Muscle layer of duodenum (tissue), 2 donors: ENCODE data around the gene AKIRIN2.

ENCODE experiments used
- H3K27ac ChIP-seq: one replicate; pipeline ENCODE4 v1.7.0; 2013; ENCODE audit warnings: mild to moderate bottlenecking, low read length
- H3K27me3 ChIP-seq: one replicate; pipeline ENCODE4 v1.7.0; 2013; ENCODE audit warnings: low read depth, mild to moderate bottlenecking, control low read depth, low read length
- H3K36me3 ChIP-seq, 2 donors: one replicate each; pipeline ENCODE4 v1.7.0; 2013; ENCODE audit warnings: low read length in 2 of 2, control low read depth in 1 of 2, mild to moderate bottlenecking in 1 of 2; ENCODE audit not compliant: insufficient read depth in 2 of 2, control insufficient read depth in 1 of 2
- H3K4me1 ChIP-seq, 2 donors: one replicate each; pipeline ENCODE4 v1.7.0; 2013; ENCODE audit warnings: low read length in 2 of 2, mild to moderate bottlenecking in 2 of 2, control low read depth in 1 of 2, moderate library complexity in 1 of 2; ENCODE audit not compliant: insufficient read depth in 2 of 2, control insufficient read depth in 1 of 2
- H3K4me3 ChIP-seq, 2 donors: one replicate each; pipeline ENCODE4 v1.7.0; 2013; ENCODE audit warnings: low read length in 2 of 2, low read depth in 1 of 2, mild to moderate bottlenecking in 1 of 2
- H3K9me3 ChIP-seq, 2 donors: one replicate each; pipeline ENCODE4 v1.7.0; 2013; ENCODE audit warnings: low read length in 2 of 2, control low read depth in 1 of 2, mild to moderate bottlenecking in 1 of 2; ENCODE audit not compliant: control insufficient read depth in 1 of 2
- donor health status: healthy.

AKIRIN2 gene

DNA sequence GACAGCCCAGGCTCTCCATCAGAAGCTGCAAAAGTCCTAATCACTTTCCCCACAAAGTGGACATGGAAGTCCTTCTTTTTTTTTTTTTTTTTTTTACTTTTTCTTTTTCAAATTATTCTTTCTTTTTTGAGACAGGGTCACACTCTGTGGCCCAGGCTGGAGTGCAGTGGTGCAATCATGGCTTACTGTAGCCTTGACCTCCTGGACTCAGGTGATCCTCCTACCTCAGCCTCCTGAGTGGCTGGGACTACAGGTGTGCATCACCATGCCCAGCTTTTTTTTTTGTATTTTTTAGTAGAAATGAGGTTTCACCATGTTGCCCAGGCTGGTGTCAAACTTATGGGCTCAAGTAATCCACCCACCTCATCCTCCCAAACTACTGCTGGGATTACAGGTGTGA lies 29.0 kb upstream of the AKIRIN2 start:
- no peak overlapping the region for H3K27ac ChIP-seq
- no peaks in the 10 kb centered on the region for H3K36me3 ChIP-seq
- no peaks in the 10 kb centered on the region for H3K27me3 ChIP-seq
- H3K4me3 ChIP-seq, result no peak overlapping the region
- H3K4me1 ChIP-seq, result peaks cover 0 to 10% of the 10 kb centered on the region in 2 donors
- no peaks in the 10 kb centered on the region for H3K9me3 ChIP-seq

DNA sequence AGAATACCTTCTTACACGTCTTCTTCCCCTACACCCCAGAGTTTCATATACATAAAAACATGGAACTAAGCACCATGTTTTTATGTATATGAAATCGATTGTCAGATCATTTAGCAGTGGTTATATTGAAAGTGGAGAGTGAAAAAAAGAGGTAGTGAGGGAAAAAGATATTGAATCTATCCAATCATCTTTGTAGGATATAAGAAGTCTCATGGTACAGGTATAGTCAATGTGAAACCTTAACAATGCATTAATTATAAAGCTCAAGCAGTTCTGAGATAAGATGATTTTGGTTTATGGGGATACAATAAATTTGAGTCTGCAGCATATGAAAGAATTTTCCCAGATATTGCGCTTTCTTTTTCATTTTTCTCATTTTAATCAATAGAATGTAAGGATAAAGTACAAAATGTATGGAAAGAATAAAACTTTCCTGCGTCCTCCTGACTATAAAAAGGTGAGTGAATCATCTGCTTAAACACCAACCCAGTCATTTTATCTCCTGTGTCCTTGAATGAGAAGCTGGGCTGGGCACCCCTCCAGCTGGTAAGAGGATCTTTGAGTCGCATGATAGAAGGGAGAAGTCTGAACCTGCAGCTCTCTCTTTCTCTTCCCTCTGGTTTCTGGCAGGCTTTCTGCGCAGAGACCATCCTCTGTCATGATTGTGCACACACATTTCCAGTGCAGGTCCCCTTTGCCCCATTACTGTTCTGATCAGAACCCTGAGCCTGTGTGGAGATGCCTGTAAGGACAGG lies 28.1 kb upstream of the AKIRIN2 start:
- peaks cover 0 to 10% of the 10 kb centered on the region in 2 donors for H3K4me1 ChIP-seq
- H3K27me3 ChIP-seq, result no peaks in the 10 kb centered on the region
- no peaks in the 10 kb centered on the region for H3K9me3 ChIP-seq
- H3K27ac ChIP-seq, result no peak overlapping the region
- no peaks in the 10 kb centered on the region for H3K36me3 ChIP-seq
- H3K4me3 ChIP-seq, result no peak overlapping the region

DNA sequence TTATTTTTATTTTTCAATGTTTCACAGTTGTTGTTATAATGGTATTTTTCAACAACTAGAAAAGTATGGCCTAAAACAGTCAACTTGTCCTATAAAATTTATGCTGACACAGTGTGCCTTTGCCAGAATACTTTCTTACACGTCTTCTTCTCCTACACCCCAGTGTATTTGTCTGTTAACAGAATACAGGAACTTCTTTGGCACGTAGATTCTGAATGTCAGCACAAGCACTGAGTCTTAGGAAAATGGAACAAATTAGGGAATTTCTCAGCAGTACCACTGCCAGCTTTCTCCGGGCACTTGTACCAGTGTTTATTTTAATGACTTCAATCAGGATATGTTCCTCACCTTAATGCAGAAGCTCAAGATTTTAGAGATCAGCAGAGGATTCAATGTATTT lies 26.7 kb upstream of the AKIRIN2 start:
- Histone ChIP-seq H3K9me3 (no peaks in the 10 kb centered on the region), H3K27ac (no peak overlapping the region), H3K4me1 (peaks cover 0 to 10% of the 10 kb centered on the region in 2 donors), H3K4me3 (no peak overlapping the region), H3K27me3 (no peaks in the 10 kb centered on the region), H3K36me3 (no peaks in the 10 kb centered on the region)

DNA sequence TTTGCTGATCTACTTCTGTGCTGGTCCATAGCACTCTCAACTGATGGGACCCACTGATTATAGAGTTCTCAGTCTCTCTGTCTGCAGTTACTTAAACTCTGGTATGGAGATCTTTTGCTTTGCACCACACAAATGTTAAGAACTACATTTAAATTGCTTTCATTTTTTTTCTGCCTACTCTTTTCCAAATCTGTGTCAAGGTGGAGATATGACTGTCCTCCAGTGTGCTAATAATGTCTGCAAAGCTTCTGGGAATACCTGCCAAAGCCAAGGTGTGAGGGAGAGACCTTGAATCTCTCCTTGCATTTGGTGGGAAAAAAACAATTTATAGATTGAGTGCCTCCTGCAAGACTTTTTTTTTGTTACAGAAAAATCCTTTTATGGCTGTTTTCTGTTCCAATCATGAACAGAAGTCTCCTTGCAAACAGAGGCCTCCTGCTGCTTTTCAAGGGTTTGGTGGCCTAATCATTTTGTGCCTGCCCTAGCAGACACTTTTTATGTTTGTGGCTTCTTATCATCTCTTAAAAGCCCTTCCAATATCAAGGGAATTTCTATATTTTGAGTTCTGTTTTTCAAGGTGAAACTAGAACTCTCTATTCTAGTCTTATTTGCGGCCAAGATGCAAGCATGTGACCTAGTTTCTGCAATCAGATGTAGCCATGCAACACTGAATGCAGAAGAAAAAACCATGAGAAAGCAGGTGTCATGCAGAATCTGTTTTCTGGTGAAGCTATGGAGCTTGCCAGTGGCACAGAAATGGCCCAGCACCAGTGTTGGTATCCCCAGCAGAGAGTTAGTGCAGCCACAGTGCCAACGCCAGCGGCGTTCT lies 23.2 kb upstream of the AKIRIN2 start:
- H3K4me3 ChIP-seq, result no peak overlapping the region
- no peaks in the 10 kb centered on the region for H3K27me3 ChIP-seq
- no peak overlapping the region for H3K27ac ChIP-seq
- H3K4me1 ChIP-seq, result peaks cover 0 to 7% of the 10 kb centered on the region in 2 donors
- no peaks in the 10 kb centered on the region for H3K36me3 ChIP-seq
- H3K9me3 ChIP-seq, result no peaks in the 10 kb centered on the region

DNA sequence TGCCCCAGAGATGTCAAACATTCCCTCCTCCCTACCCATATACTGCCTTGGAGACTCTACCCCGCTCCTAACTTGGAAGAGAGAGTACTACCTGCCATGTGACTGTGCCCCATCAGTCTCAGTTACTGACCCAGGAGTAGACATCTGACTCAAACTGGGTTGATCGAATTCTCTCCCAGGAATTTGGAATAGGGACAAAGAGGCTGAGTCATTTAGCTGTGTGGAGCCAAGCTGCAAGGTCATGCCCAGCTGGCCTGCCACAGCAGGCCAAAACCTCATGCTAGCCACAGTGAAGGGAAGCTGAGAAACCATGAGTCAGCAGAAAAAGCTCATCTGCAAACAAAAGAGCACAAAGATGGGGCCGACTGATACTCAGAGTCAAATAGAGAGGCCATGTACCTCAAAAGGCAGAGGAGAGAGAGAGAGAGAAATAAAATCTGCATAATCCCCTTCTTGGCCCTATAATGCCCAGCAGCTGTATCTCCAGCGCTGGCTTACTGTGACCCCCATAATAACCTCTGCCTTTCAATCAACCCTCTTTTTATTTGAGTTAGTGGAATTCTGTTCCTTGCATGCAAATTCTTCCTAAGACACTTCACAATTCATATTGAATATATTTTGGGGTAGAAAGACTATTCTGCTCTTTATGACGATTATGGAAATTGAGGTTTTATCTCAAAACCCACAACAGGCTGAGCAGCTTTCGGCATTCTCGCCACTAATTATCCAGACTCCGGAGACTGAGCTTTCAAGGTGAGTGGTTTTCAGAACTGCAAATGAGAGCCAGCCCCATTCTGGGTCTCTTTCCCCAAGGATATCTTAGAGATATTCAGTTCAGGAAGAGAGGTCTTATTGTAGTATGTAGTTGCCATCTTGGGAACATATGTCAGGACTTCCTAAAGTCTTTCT lies 21.4 kb upstream of the AKIRIN2 start:
- Histone ChIP-seq H3K27ac (no peak overlapping the region), H3K9me3 (no peaks in the 10 kb centered on the region), H3K4me1 (peaks cover 0 to 7% of the 10 kb centered on the region in 2 donors), H3K36me3 (no peaks in the 10 kb centered on the region), H3K27me3 (no peaks in the 10 kb centered on the region), H3K4me3 (no peak overlapping the region)

DNA sequence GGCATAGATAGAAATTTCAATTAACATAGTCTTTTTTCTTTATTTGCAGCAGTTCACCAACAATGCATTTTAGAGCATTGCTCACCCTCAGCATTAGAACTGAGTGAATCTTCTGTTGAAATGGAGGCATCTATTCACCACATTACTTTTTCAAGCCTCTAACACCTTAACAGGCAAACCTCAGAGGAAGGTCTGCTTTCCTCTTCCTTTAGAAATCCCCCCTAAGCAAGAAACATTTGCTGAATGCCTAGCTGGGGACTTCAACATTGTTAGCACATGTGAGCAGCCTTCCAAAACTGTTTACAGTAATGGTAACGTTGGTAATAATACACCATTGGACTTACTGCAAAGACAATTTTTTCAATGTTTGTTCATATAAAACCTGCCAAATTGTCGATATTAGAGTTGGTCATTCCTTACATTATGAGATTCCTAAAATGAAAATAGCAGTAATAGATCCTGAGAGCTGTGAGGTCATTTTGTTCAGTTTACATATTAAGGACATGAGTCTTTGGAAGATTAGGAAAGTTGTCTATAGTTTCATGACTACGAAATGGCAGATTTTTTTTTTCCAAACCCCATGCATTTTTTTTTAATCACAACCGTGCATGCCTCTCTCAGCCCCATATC lies 20.6 kb upstream of the AKIRIN2 start:
- no peak overlapping the region for H3K27ac ChIP-seq
- peaks cover 0 to 7% of the 10 kb centered on the region in 2 donors for H3K4me1 ChIP-seq
- H3K9me3 ChIP-seq, result no peaks in the 10 kb centered on the region
- no peaks in the 10 kb centered on the region for H3K27me3 ChIP-seq
- no peak overlapping the region for H3K4me3 ChIP-seq
- no peaks in the 10 kb centered on the region for H3K36me3 ChIP-seq

DNA sequence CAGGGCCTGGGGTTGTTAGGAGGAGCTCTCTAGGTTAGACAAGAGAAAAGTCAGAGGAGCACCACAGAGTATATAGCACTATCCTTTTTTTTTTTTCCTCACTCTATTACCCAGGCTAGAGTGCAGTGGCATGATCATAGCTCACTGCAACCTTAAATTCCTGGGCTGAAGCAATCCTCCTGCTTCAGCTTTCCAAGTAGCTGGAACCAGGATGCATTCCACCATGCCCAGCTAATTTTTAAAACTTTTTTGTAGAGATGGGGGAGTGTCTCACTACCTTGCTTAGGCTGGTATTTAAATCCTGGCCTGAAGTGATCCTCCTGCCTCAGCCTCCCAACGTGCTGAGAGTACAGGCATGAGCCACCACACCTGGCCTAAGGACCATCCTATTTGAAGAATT lies 19.3 kb upstream of the AKIRIN2 start:
- H3K27ac ChIP-seq, result no peak overlapping the region
- H3K27me3 ChIP-seq, result no peaks in the 10 kb centered on the region
- H3K36me3 ChIP-seq, result no peaks in the 10 kb centered on the region
- peaks cover 6 to 10% of the 10 kb centered on the region in 2 donors for H3K4me1 ChIP-seq
- no peak overlapping the region for H3K4me3 ChIP-seq
- no peaks in the 10 kb centered on the region for H3K9me3 ChIP-seq

DNA sequence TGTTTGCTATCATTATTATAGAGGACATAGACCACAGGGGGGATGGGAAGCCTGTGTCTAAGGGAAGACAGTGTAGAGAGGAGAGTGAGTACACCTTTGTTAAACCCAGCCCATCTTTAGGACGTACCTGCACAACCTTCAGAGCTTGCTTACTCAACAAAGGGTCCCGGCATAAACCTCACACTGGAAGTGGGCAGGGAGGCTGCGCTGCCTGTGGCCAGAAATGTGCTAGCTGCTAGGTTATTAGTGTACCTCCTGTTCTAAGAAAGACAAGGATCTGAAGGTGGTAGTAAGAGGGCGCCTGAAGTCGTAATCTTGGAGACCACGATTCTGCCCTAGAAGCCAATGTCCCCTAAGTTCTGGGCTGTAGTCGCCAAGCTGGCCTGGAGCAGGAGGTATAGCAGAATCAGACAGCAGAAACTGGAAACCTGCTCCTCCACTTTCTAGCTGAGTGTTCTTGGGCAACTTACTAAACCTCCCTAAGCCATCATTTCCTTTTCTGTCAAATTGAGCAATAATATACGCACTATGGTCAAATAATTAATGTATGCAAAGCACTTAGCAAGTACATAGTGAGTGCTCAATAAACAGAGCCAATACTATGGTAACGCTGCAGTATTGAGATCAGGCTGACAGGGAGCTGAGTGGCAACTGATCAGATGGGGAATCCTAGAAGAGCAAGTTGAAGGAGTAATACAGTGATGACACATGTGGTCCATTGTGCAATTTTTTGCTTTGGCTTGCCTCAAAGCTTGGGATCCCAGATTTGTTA lies 16.8 kb upstream of the AKIRIN2 start:
- Histone ChIP-seq H3K4me3 (no peak overlapping the region), H3K27me3 (no peaks in the 10 kb centered on the region), H3K27ac (no peak overlapping the region), H3K4me1 (peaks cover 6 to 10% of the 10 kb centered on the region in 2 donors), H3K36me3 (no peaks in the 10 kb centered on the region), H3K9me3 (no peaks in the 10 kb centered on the region)

DNA sequence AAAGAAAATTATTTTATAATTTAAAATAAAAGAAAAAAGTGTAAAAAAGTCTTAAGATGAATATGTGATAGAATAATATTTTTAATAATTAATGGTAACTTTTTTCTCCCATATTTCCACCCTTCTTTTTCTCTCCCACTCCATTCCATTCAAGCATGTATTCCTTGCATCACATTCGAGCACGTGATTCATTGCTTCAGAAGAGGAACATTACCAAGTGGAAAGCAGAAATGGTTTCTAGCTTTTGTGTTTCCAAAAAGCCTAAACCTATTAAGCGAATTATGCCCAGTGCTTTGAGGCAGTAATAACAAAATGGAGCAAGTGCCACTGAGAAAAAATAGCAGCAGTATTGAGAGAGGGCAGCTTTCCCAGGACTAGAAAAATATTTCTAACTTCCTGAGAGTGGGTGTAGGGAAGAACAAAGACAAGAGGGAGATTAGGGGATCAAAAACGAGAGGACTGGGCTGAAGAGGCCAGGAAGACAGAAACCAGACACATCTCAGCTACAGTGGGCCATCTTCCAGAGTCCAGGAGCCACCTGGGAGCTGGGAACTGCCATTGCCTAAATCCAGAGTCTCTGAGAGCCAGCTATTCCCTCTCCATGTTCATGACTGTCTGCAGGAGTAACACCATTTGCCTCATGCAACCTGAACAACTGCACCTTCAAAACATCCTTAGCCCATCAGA lies 15.0 kb upstream of the AKIRIN2 start:
- no peak overlapping the region for H3K4me3 ChIP-seq
- H3K9me3 ChIP-seq, result no peaks in the 10 kb centered on the region
- no peaks in the 10 kb centered on the region for H3K36me3 ChIP-seq
- no peaks in the 10 kb centered on the region for H3K27me3 ChIP-seq
- H3K27ac ChIP-seq, result no peak overlapping the region
- peaks cover 3 to 6% of the 10 kb centered on the region in 2 donors for H3K4me1 ChIP-seq
